NCI-H128 (cell line): Measurements from ENCODE around the gene POU4F2.
"Not testable (repeated sequence)": the region's sequence is repeated elsewhere in the genome, so short reads cannot be mapped to it uniquely, and the experiment has no call there.

Experiments
- DNase-seq: peaks from one replicate; lab custom pipeline; 2025; ENCODE audit not compliant: unreplicated experiment; lab: John Stamatoyannopoulos, UW

The POU4F2 gene

DNA sequence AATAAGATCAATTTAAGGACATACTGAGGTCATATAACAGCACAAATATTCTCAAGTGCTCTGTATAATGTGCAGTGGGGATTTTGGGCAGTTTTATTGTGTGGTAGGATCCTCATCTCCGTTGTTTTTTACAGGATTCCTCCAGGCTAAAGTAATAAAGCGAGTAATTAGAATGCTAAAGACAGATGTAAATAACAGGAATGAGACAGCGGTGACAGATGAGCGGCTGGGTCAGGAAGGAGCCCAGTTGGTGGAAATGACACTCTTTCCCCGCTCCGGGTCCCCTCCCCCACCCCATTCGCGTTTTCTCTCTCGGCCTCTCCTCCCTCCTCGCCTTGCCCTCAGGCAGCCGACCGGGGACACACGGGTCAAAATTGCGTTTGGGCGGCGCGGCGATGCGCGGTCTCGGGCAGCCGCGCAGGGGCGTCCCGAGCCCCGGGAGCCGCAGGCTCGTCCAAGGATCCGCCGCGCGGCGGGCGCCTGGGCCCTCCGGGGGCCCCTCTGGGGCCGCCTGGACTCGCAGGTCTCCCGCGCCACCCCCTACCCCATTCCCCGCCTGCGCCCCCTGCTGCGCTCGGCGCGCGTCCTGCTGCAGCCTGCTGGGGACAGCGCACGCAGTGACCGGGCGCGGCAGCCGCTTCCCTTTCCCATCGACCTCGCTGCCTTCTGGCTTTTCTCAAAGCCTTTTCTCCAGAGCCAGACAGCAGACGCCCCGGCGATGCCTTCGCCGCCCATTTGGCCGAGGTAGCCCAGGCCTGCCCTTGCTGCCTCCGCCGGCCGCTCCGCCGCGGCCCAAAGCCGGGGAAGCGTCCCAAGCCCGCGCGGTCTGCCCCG lies 16.2 kb downstream of the POU4F2 start:
- no peak for DNase-seq

- no peak for DNase-seq
Measured at GRCh38 chr4:146655521-146655856, 16.8 kb downstream of the POU4F2 start.

GRCh38 chr4:146661367-146661766 lies 22.7 kb downstream of the POU4F2 start:
- DNase-seq, result no peak

GRCh38 chr4:146663968-146664311 lies 25.2 kb downstream of the POU4F2 start:
- not testable (repeated sequence) for DNase-seq

DNA sequence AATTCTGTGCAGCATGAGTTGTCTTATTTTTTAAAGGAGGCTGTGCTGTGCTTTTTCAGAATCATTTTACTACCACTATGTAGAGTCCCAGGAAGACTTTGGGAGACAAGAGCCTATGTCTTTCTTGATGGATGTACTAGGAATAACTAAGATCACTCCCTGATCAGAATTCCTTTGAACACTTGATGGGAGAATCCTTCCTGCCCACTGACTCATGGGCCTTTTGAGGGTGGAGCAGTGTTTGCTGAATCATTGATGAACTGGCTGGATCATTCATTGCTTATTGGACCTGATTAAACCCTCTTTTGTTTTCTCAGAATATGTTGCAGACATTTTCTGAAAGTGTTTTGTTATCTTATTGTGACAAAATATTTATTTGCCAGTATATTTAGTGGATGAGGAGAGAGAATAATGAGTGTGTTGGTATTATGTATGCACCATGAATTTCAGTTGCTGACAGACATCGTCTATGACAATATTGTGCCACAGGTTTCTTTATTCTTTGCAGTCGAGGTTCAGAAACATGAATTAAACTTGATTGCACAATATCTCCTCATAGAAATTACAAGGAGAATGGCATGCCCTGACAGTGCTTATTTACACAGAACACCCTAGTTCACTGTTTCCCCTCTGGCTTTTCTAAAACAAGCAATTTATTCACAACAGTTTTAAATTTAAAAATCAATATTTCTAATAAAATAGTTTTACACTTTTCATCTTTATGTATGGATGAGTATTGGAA lies 36.3 kb downstream of the POU4F2 start:
- no peak for DNase-seq
